GM06990 (cell line): ENCODE results near the gene ADTRP.

Experiments used
- DNase-seq: peaks from one replicate; pipeline ENCODE4 v3.0.0-alpha.2; 2011; ENCODE audit not compliant: insufficient read length; ENCODE audit errors: extremely low read depth
- H3K27me3 ChIP-seq: replicated peaks from 2 replicates; pipeline ENCODE4 v1.6.0; 2011; ENCODE audit warnings: low read length; ENCODE audit not compliant: control insufficient read depth, insufficient read depth
- H3K36me3 ChIP-seq: 2 replicates; pipeline ENCODE4 v1.5.1; 2011; ENCODE audit warnings: low read length; ENCODE audit not compliant: control insufficient read depth, insufficient read depth
- H3K4me3 ChIP-seq: replicated peaks from 2 replicates; pipeline ENCODE4 v1.5.1; 2011; ENCODE audit warnings: low read depth, mild to moderate bottlenecking, control low read depth, low read length
- TF ChIP-seq, protein P1 (sequence below): IDR thresholded peaks from 2 replicates; pipeline ENCODE4 v1.5.1; 2011; ENCODE audit warnings: low read length, control low read depth, mild to moderate bottlenecking, inconsistent platforms; ENCODE audit not compliant: insufficient read depth, poor library complexity, severe bottlenecking

ADTRP gene

DNA sequence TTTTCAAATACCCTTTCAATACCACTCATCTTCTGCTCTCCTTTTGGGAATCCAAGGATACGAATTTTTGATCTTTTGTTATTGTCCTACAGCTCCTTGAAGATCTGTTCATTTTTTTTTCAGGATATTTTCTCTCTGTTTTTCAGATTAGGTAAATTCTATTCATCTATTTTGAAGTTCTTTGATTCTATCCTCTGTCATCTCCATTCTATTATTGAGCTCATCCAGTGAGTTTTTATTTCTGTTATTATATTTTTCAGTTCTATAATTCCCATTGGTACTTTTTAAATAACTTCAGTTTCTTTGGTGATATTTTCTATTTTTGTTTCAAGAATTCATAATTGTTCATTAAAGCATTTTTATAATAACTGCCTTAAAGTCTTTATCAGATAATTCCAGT lies 14.7 kb upstream of the ADTRP start:
- no peak for DNase-seq
- Histone ChIP-seq H3K4me3 (no peak overlapping the region), H3K36me3 (no peaks in the 10 kb centered on the region), H3K27me3 (no peaks in the 10 kb centered on the region)
- TF ChIP-seq, protein P1, sequence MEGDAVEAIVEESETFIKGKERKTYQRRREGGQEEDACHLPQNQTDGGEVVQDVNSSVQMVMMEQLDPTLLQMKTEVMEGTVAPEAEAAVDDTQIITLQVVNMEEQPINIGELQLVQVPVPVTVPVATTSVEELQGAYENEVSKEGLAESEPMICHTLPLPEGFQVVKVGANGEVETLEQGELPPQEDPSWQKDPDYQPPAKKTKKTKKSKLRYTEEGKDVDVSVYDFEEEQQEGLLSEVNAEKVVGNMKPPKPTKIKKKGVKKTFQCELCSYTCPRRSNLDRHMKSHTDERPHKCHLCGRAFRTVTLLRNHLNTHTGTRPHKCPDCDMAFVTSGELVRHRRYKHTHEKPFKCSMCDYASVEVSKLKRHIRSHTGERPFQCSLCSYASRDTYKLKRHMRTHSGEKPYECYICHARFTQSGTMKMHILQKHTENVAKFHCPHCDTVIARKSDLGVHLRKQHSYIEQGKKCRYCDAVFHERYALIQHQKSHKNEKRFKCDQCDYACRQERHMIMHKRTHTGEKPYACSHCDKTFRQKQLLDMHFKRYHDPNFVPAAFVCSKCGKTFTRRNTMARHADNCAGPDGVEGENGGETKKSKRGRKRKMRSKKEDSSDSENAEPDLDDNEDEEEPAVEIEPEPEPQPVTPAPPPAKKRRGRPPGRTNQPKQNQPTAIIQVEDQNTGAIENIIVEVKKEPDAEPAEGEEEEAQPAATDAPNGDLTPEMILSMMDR, result no peak

DNA sequence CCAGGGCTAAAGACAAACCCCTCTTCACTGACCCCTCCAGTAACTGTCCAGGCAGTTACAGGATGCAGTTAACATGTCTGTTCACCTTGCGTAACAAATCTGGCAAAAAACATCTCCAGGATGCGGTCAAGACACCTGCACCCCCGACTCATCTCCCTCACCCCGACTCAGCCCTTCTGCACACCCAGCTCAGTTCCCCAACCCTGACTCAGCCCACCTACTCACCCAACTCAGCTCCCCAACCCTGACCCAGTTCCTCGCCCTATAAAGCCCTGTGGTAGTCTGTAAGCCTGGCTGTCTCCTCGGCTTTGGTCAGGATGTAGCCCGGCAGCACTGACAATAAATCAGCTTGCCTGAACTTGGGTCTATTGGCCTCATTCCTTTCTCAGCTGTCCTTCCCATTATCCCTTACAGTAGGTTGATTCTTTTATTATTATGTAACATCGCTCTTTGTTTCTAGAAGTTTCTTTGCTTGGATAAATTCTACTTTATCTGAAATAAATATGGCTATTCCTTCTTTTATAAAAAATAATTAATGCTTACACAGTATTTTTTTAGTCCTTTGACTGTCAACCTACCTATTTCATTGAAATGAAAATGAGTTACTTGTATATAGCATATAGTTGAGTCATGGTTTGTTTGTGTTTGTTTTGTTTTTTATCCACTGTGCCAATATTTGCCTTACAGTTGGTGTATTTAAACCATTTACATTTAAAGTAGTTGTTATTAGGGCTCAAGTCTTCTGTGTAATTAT lies 12.9 kb upstream of the ADTRP start:
- TF ChIP-seq, protein P1, result no peak
- Histone ChIP-seq H3K27me3 (no peaks in the 10 kb centered on the region), H3K36me3 (no peaks in the 10 kb centered on the region), H3K4me3 (no peak overlapping the region)
- no peak for DNase-seq

DNA sequence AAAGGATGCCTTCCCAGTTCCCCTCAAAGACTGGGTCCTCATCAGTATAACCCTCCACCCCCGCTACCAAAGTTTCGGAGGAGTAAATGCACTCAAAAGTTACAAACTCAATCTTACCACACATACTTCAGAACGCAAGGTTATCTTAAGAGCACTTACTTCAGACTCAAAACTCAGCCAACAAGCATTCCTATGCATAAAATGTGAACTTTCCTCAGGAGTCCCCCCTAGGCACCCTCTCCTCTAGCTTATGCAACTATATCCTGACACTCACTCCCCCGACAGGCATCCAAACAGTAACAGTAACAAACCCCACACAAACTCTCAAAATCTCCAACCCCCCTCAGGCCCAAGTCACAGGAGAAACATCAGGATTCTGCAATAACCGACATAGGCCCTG lies 11.1 kb upstream of the ADTRP start:
- no peaks in the 10 kb centered on the region for H3K36me3 ChIP-seq
- no peak for DNase-seq
- no peaks in the 10 kb centered on the region for H3K27me3 ChIP-seq
- no peak overlapping the region for H3K4me3 ChIP-seq
- TF ChIP-seq, protein P1, result no peak

DNA sequence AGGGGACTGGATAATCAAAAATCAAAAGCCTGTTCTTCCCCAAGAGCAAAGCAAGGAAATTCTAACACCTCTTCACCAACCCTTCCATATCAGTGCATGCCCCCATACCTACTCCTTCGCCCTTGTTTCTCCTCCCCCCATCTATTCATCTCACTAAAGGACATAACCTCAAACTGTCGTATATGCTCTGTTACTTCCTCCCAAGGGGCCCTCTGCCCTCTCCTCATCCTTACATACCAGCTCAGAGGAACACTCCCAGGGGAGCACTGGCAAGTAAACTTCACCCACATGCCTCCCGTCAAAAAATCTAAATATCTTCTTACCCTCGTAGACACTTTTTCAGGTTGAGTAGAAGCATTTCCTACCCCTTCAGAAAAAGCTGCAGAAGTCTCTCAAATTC lies 9.4 kb upstream of the ADTRP start:
- DNase-seq, result no peak

DNA sequence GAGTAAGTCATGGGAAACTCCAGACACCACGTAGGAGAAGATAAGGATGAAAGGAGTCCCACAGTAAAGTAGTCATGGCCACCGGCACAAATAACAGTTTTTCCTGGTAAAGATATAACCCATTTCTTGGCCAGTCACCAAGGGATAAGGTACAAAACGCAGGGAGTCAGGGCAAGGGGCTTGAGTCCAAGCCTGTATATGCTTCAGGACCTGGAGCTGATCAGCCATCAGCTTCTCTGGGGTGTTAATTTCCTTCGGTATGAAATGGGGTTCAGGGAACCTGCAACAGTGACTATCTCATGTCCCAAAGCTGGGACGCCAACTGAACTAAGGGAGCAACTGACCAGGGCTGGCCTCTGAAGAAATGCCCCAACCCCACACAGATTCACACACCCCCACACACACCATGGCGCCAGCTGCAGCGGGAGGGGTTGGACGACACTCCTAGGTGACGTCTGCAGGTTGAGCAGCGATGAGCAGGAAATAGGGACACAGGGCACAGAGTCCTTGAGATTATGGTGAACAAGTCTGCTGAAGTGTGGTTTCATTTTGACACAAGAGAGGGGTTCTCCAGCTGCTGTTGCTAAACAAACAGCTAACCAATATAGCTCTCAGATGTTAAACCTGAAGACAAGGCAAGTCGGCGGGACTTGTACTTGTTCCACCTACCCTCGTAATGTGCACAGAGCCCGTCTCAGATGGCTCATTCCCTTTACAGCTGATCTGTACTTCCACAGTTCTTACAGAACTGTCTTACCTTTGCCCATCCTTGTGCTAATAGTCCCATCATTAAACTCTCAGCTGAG lies 7.4 kb upstream of the ADTRP start:
- Histone ChIP-seq H3K4me3 (peak overlapping the region; percentile 48), H3K27me3 (no peaks in the 10 kb centered on the region), H3K36me3 (no peaks in the 10 kb centered on the region)
- DNase-seq, result peak; percentile 82
- TF ChIP-seq, protein P1, result no peak

More for the DNA sequence above, 9.4 kb upstream of the ADTRP start:
- TF ChIP-seq, protein P1, result no peak
- Histone ChIP-seq H3K4me3 (no peak overlapping the region), H3K27me3 (no peaks in the 10 kb centered on the region), H3K36me3 (no peaks in the 10 kb centered on the region)
